Measurements from ENCODE around the gene NOL9. TPM values are rescaled to one million over a fixed set of nuclear protein-coding genes. Genes with fewer than 3 reads are reported as not detected.

NOL9 gene
- total RNA-seq, 1 donor from 2014 or later: 16.7 TPM

DNA sequence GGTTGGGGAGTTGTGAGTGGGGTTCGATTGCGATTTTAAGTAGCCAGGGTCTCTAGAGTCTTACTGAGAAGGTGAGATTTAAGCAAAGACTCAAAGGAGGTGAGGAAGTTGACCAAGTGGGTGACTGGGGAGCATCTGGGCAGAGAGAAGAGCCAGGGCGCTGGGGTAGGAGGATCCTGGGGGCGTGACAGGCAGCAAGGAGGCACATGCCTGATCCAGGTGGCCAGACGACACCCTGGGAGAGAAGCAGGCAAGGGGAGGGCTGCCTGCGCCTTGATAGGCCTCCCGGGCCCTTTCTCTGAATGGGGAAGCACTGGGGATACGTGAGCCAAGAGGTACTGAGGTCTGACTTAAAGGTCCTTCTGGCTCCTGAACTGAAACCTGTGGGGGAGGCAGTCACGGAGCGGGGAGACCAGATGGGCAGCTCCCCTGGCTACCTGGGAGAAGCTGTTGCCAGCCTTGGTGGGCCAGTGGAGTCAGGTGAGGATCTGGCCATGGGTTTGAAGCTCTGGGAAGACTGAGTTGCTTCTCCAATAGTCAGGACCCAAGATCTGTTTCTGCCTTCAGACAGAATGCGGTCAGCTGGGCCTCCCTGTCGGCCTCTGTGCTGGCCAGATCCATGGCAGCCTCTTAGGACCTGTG, 30.9 kb upstream of the NOL9 start:
- Histone ChIP-seq H3K4me1 (peaks cover 69% of the 10 kb centered on the region), H3K27ac (no peak overlapping the region), H3K4me3 (no peak overlapping the region), H3K36me3 (peaks cover 0 to 23% of the 10 kb centered on the region in 2 donors), H3K27me3 (no peaks in the 10 kb centered on the region), H3K9me3 (no peaks in the 10 kb centered on the region)
- intact Hi-C loops (cut with DNase I): no loop called here
- DNase-seq (ENCODE audit: extremely low spot score in 2 of 2): no peak
- no peak for TF ChIP-seq POLR2A (IDR thresholded peaks at IDR 0.05)
- no peak for TF ChIP-seq CTCF (IDR thresholded peaks at IDR 0.05)
- TF ChIP-seq POLR2AphosphoS5 (IDR thresholded peaks at IDR 0.05; ENCODE audit: insufficient read depth in 1 of 2, low read depth in 1 of 2): no peak

- H3K9me3 ChIP-seq: no peaks in the 10 kb centered on the region
- no peak overlapping the region for H3K27ac ChIP-seq
- no peaks in the 10 kb centered on the region for H3K27me3 ChIP-seq
- no peak overlapping the region for H3K4me3 ChIP-seq
- intact Hi-C loops (cut with DNase I): no loop called here
- peaks cover 63% of the 10 kb centered on the region for H3K4me1 ChIP-seq
- DNase-seq (ENCODE audit: extremely low spot score in 2 of 2): no peak
- no peak for TF ChIP-seq POLR2AphosphoS5 (IDR thresholded peaks at IDR 0.05; ENCODE audit: insufficient read depth in 1 of 2, low read depth in 1 of 2)
- TF ChIP-seq POLR2A (IDR thresholded peaks at IDR 0.05): no peak
- TF ChIP-seq CTCF (IDR thresholded peaks at IDR 0.05): no peak
- H3K36me3 ChIP-seq: peaks cover 0 to 15% of the 10 kb centered on the region in 2 donors
Observed at GRCh38 chr1:6584126-6585080, 30.1 kb upstream of the NOL9 start.

- Histone ChIP-seq H3K9me3 (no peaks in the 10 kb centered on the region), H3K4me3 (no peak overlapping the region), H3K27me3 (no peaks in the 10 kb centered on the region), H3K27ac (no peak overlapping the region), H3K4me1 (peaks cover 51% of the 10 kb centered on the region), H3K36me3 (no peaks in the 10 kb centered on the region)
- intact Hi-C loops (cut with DNase I): no loop called here
- TF ChIP-seq POLR2A (IDR thresholded peaks at IDR 0.05) (no peak), POLR2AphosphoS5 (IDR thresholded peaks at IDR 0.05; ENCODE audit: insufficient read depth in 1 of 2, low read depth in 1 of 2) (no peak), CTCF (IDR thresholded peaks at IDR 0.05) (no peak)
- no peak for DNase-seq (ENCODE audit: extremely low spot score in 2 of 2)
Observed at GRCh38 chr1:6582370-6582769, 28.1 kb upstream of the NOL9 start.

- intact Hi-C loops (cut with DNase I): no loop called here
- Histone ChIP-seq H3K9me3 (no peaks in the 10 kb centered on the region), H3K4me1 (peaks cover 45% of the 10 kb centered on the region), H3K36me3 (no peaks in the 10 kb centered on the region), H3K27ac (no peak overlapping the region), H3K27me3 (no peaks in the 10 kb centered on the region), H3K4me3 (no peak overlapping the region)
- TF ChIP-seq CTCF (IDR thresholded peaks at IDR 0.05) (no peak), POLR2AphosphoS5 (IDR thresholded peaks at IDR 0.05; ENCODE audit: insufficient read depth in 1 of 2, low read depth in 1 of 2) (no peak), POLR2A (IDR thresholded peaks at IDR 0.05) (no peak)
- no peak for DNase-seq (ENCODE audit: extremely low spot score in 2 of 2)
Observed at GRCh38 chr1:6581561-6582305, 27.4 kb upstream of the NOL9 start.

Measured in vagina (tissue), 2 donors.